Measurements from ENCODE around the gene CDO1. TPM values are rescaled to one million over a fixed set of nuclear protein-coding genes. Genes with fewer than 3 reads are reported as not detected.

The CDO1 gene
- total RNA-seq, 1 donor from 2014 or later = 136 TPM

GRCh38 chr5:115807654-115808052, 8.8 kb downstream of the CDO1 start:
- H3K36me3 Mint-ChIP-seq (ENCODE audit: unreplicated experiment) = peaks cover 13% of the 10 kb centered on the region
- H3K27me3 Mint-ChIP-seq (ENCODE audit: unreplicated experiment) = peaks cover 5% of the 10 kb centered on the region
- H3K4me3 Mint-ChIP-seq (ENCODE audit: unreplicated experiment) = no peak overlapping the region
- TF ChIP-seq, protein P1, sequence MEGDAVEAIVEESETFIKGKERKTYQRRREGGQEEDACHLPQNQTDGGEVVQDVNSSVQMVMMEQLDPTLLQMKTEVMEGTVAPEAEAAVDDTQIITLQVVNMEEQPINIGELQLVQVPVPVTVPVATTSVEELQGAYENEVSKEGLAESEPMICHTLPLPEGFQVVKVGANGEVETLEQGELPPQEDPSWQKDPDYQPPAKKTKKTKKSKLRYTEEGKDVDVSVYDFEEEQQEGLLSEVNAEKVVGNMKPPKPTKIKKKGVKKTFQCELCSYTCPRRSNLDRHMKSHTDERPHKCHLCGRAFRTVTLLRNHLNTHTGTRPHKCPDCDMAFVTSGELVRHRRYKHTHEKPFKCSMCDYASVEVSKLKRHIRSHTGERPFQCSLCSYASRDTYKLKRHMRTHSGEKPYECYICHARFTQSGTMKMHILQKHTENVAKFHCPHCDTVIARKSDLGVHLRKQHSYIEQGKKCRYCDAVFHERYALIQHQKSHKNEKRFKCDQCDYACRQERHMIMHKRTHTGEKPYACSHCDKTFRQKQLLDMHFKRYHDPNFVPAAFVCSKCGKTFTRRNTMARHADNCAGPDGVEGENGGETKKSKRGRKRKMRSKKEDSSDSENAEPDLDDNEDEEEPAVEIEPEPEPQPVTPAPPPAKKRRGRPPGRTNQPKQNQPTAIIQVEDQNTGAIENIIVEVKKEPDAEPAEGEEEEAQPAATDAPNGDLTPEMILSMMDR (IDR thresholded peaks at IDR 0.05; ENCODE audit: partially characterized antibody, unreplicated experiment) = no peak
- H3K4me1 Mint-ChIP-seq (ENCODE audit: low read depth, unreplicated experiment) = peaks cover 18% of the 10 kb centered on the region
- no peak overlapping the region for H3K27ac Mint-ChIP-seq (ENCODE audit: unreplicated experiment)
- peaks cover 3% of the 10 kb centered on the region for H3K9me3 Mint-ChIP-seq (ENCODE audit: unreplicated experiment)
- DNase-seq = no peak

GRCh38 chr5:115806986-115807653, 9.3 kb downstream of the CDO1 start:
- Mint-ChIP-seq H3K27ac (ENCODE audit: unreplicated experiment) (no peak overlapping the region), H3K4me1 (ENCODE audit: low read depth, unreplicated experiment) (peaks cover 16% of the 10 kb centered on the region), H3K36me3 (ENCODE audit: unreplicated experiment) (peaks cover 13% of the 10 kb centered on the region), H3K27me3 (ENCODE audit: unreplicated experiment) (peaks cover 5% of the 10 kb centered on the region), H3K4me3 (ENCODE audit: unreplicated experiment) (no peak overlapping the region), H3K9me3 (ENCODE audit: unreplicated experiment) (peaks cover 3% of the 10 kb centered on the region)
- DNase-seq = no peak
- TF ChIP-seq, protein P1 (IDR thresholded peaks at IDR 0.05; ENCODE audit: partially characterized antibody, unreplicated experiment) = no peak

- Mint-ChIP-seq H3K27ac (ENCODE audit: unreplicated experiment) (no peak overlapping the region), H3K4me3 (ENCODE audit: unreplicated experiment) (no peak overlapping the region), H3K36me3 (ENCODE audit: unreplicated experiment) (no peaks in the 10 kb centered on the region), H3K9me3 (ENCODE audit: unreplicated experiment) (no peaks in the 10 kb centered on the region), H3K27me3 (ENCODE audit: unreplicated experiment) (no peaks in the 10 kb centered on the region), H3K4me1 (ENCODE audit: low read depth, unreplicated experiment) (no peaks in the 10 kb centered on the region)
- DNase-seq = no peak
- TF ChIP-seq, protein P1 (IDR thresholded peaks at IDR 0.05; ENCODE audit: partially characterized antibody, unreplicated experiment) = no peak
These were observed 14.5 kb downstream of the CDO1 start for GRCh38 chr5:115801984-115802383.

DNA sequence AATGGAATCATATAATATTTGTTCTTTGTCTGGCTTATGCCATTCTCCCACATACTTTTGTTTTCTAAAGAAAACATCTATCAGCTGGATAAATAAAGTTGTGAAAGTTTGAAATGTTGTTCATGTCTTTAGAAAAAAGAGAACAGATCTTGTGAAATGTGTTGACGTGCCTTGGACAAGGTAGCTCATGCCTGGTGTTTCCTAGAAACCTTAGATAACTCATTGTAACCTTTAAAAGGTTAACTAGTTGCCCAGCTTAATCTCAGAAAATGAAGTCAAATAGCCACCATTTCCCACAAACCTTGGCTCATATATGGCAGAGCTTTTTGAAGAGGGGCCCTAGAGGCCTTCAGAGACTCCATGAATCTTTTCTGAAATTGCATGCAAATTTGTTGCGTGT, 15.3 kb downstream of the CDO1 start:
- TF ChIP-seq, protein P1 (IDR thresholded peaks at IDR 0.05; ENCODE audit: partially characterized antibody, unreplicated experiment) = no peak
- Mint-ChIP-seq H3K4me1 (ENCODE audit: low read depth, unreplicated experiment) (peaks cover 6% of the 10 kb centered on the region), H3K36me3 (ENCODE audit: unreplicated experiment) (no peaks in the 10 kb centered on the region), H3K4me3 (ENCODE audit: unreplicated experiment) (no peak overlapping the region), H3K27me3 (ENCODE audit: unreplicated experiment) (peaks cover 2% of the 10 kb centered on the region), H3K9me3 (ENCODE audit: unreplicated experiment) (peaks cover 2% of the 10 kb centered on the region), H3K27ac (ENCODE audit: unreplicated experiment) (no peak overlapping the region)
- no peak for DNase-seq

GRCh38 chr5:115800108-115800507, 16.4 kb downstream of the CDO1 start:
- no peak for DNase-seq
- peaks cover 2% of the 10 kb centered on the region for H3K27me3 Mint-ChIP-seq (ENCODE audit: unreplicated experiment)
- TF ChIP-seq, protein P1 (IDR thresholded peaks at IDR 0.05; ENCODE audit: partially characterized antibody, unreplicated experiment) = no peak
- H3K4me1 Mint-ChIP-seq (ENCODE audit: low read depth, unreplicated experiment) = peaks cover 8% of the 10 kb centered on the region
- no peak overlapping the region for H3K27ac Mint-ChIP-seq (ENCODE audit: unreplicated experiment)
- peaks cover 2% of the 10 kb centered on the region for H3K9me3 Mint-ChIP-seq (ENCODE audit: unreplicated experiment)
- no peak overlapping the region for H3K4me3 Mint-ChIP-seq (ENCODE audit: unreplicated experiment)
- no peaks in the 10 kb centered on the region for H3K36me3 Mint-ChIP-seq (ENCODE audit: unreplicated experiment)
